OCI-LY3 (cell line): Measurements from ENCODE around the gene SYNJ1.

Source experiments
- CTCF ChIP-seq: fragments of 200-600, 300-600 bp; sonication (generic); IDR thresholded peaks from 2 replicates; pipeline ENCODE4 v1.5.1; 2014; ENCODE audit warnings: antibody characterized with exemption, low read length, low read depth
- EZH2phosphoT487 ChIP-seq: fragments of 200-600 bp; shearing (Covaris generic); IDR thresholded peaks from 2 replicates; pipeline ENCODE4 v1.6.1; 2018; ENCODE audit warnings: antibody characterized with exemption, mixed run types, low read depth

DNA sequence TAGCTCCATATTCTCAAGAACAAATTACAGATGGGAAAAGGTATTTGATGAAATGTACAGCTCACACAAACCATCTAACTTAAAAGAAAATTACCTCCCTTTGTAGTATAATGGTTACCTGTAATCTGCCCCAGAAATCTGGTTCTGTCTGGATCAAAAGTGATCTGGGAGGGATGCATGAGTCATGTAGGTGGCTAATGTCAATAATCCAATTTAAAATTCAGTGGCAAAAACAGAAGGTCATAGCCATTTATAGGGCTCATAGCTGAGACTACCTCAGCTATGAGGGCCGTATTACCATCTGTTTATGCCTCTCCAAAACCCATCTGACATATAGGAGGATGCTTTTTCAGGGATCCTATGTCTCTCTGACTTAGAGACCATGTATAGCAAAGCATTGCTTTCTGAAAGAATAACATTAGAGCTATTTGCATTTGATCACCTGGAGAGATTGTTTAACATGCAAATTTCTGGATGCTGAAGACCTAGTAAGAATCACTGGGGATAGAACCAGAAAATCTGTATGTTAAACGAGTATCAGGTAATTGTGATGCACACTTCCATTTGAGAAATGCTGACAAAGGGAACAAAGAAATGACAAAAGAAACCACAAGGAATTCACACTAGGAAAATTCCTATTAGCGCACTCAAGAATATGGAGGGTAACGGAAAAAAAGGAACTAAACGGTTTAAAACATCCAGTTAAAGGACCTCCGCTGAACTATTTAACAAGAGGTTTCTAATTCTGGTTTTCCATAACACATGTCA lies 26.2 kb upstream of the SYNJ1 start:
- TF ChIP-seq CTCF, result no peak
- TF ChIP-seq EZH2phosphoT487, result no peak
